Keratinocyte (primary cell): ENCODE results near the gene SSR3. TPM values are rescaled to one million over a fixed set of nuclear protein-coding genes. Genes with fewer than 3 reads are reported as not detected.
"Not testable (repeated sequence)": the region's sequence is repeated elsewhere in the genome, so short reads cannot be mapped to it uniquely, and the experiment has no call there.

Experiments
- DNase-seq: peaks from one replicate; pipeline ENCODE4 v3.0.0-alpha.2; 2011; ENCODE audit warnings: low read depth, missing footprints, low spot score
- FAIRE-seq: peaks from 2 replicates; lab custom pipeline; 2011; peaks lifted over from hg19 to GRCh38; lab: Jason Lieb, UNC
- H2AFZ ChIP-seq: 2 replicates; pipeline ENCODE4 v1.6.0; 2012; ENCODE audit warnings: low read length, control low read depth, inconsistent platforms; ENCODE audit not compliant: control insufficient read depth
- H3K27ac ChIP-seq: 2 replicates; pipeline ENCODE4 v1.5.1; 2011; ENCODE audit warnings: low read length; ENCODE audit not compliant: control insufficient read depth, insufficient read depth
- H3K27me3 ChIP-seq: 3 replicates; pipeline ENCODE4 v1.6.0; 2011; ENCODE audit warnings: low read length; ENCODE audit not compliant: control insufficient read depth, insufficient read depth; ENCODE audit errors: extremely low read depth
- H3K36me3 ChIP-seq, 2 experiments: 2 replicates in 1 of 2; 3 replicates in 1 of 2; pipeline ENCODE4 v1.5.1; 2011; ENCODE audit warnings: low read length in 2 of 2, mild to moderate bottlenecking in 1 of 2; ENCODE audit not compliant: control insufficient read depth in 2 of 2, insufficient read depth in 2 of 2; ENCODE audit errors: extremely low read depth in 1 of 2
- H3K4me1 ChIP-seq: 3 replicates; pipeline ENCODE4 v1.5.1; 2011; ENCODE audit warnings: low read length; ENCODE audit not compliant: control insufficient read depth, insufficient read depth; ENCODE audit errors: extremely low read depth
- H3K4me2 ChIP-seq: 3 replicates; pipeline ENCODE4 v1.6.0; 2011; ENCODE audit warnings: low read depth, low read length; ENCODE audit not compliant: control insufficient read depth, insufficient read depth; ENCODE audit errors: extremely low read depth
- H3K4me3 ChIP-seq, 3 experiments: fragments of 200-600 bp in 1 of 3; sonication (generic) in 1 of 3; 2 replicates in 2 of 3; 3 replicates in 1 of 3; pipeline ENCODE4 v1.5.1; 2011 to 2016; ENCODE audit warnings: low read length in 3 of 3, mild to moderate bottlenecking in 3 of 3, control low read depth in 2 of 3, inconsistent platforms in 1 of 3, low read depth in 1 of 3, mixed read lengths in 1 of 3, mixed run types in 1 of 3, moderate library complexity in 1 of 3; ENCODE audit not compliant: control insufficient read depth in 2 of 3, insufficient read depth in 2 of 3; ENCODE audit errors: extremely low read depth in 1 of 3
- H3K79me2 ChIP-seq: 2 replicates; pipeline ENCODE4 v1.6.0; 2012; ENCODE audit warnings: low read length; ENCODE audit not compliant: control insufficient read depth, insufficient read depth
- H3K9ac ChIP-seq: 3 replicates; pipeline ENCODE4 v1.6.0; 2011; ENCODE audit warnings: low read length; ENCODE audit not compliant: control insufficient read depth, insufficient read depth; ENCODE audit errors: extremely low read depth
- H3K9me1 ChIP-seq: 3 replicates; pipeline ENCODE4 v1.6.0; 2011; ENCODE audit warnings: low read length; ENCODE audit not compliant: control insufficient read depth, insufficient read depth; ENCODE audit errors: extremely low read depth
- H3K9me3 ChIP-seq: 2 replicates; pipeline ENCODE4 v1.5.1; 2012; ENCODE audit warnings: low read depth, low read length; ENCODE audit not compliant: control insufficient read depth
- H4K20me1 ChIP-seq: 3 replicates; pipeline ENCODE4 v1.6.0; 2011; ENCODE audit warnings: low read length; ENCODE audit not compliant: control insufficient read depth, insufficient read depth; ENCODE audit errors: extremely low read depth
- EZH2 ChIP-seq: IDR thresholded peaks from one replicate; pipeline ENCODE4 v1.6.1; 2012; ENCODE audit warnings: inconsistent platforms, mild to moderate bottlenecking, low read length, moderate library complexity
- dilution Hi-C: fragments of 300-500 bp; cut with MboI; formaldehyde crosslinking; loops from one replicate; pipeline ENCODE4 v1.7.0; 2020; ENCODE audit warnings: low sequenced_read_pairs; ENCODE audit not compliant: extremely low pct_ligation_motif_present
- polyA plus RNA-seq, 5 experiments: library from polyadenylated mRNA; depleted of rRNA in 3 of 5; stranded (reverse) in 3 of 5; stranded (forward) in 1 of 5; unstranded in 1 of 5; fragments of >200 nt; gene quantifications; 1 replicate in 1 of 5; 2 replicates in 3 of 5; 3 replicates in 1 of 5; pipeline versions ENCODE4 v1.2.1 to v1.2.3, GENCODE V29; 2011 to 2012; ENCODE audit warnings: missing spikeins in 2 of 5, low read depth in 1 of 5, low replicate concordance in 1 of 5
- TF ChIP-seq, protein P1 (sequence below), 3 experiments: IDR thresholded peaks in 1 of 3; conservative IDR thresholded peaks in 1 of 3; optimal IDR thresholded peaks in 1 of 3; 2 replicates in 2 of 3; 3 replicates in 1 of 3; pipeline versions ENCODE3 to v1.5.1; 2011; ENCODE audit warnings: low read length in 3 of 3, mild to moderate bottlenecking in 3 of 3, moderate library complexity in 2 of 3, control low read depth in 1 of 3, inconsistent platforms in 1 of 3; ENCODE audit not compliant: insufficient read depth in 2 of 3; ENCODE audit errors: extremely low read depth in 1 of 3

SSR3 gene
- polyA plus RNA-seq, 1 donor (not counting 4 experiments of a cell fraction or from before 2014, with no cell fraction given) = 378 TPM

DNA sequence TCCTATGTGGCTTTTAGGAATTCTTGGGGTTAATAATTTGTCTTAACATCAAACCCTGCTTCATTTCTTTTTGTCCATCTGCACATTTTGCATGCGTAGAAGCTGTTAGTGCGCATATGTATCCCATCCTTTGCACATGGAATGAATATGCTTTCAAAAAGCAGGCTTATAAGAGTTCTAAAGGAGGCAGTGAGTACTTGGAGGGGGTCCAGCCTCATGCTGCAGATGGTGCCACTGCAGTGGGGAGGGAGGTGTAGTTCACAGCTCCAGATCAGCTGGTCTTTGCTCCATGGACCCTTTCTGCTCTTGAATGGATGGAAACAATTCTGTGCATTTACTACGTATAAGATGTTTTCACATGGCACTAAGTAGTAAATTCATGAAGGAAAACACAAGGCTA lies 20.7 kb upstream of the SSR3 start:
- no peak for FAIRE-seq

DNA sequence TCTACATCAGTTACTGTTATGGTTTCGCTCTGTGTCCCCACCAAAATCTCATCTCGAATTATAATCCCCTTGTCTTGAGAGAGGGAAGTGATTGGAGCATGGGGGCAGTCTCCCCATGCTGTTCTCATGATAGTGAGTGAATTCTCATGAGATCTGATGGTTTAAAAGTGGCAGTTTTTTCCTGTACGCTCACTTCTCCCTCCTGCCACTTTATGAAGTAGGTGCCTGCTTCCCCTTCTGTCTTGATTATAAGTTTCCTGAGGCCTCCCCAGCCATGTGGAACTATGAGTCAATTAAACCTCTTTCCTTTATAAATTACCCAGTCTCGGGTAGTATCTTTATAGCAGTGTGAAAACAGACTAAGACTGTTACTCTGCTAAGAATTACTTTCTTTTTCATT lies 15.0 kb upstream of the SSR3 start:
- H3K79me2 ChIP-seq, H3K4me2 ChIP-seq, H3K36me3 ChIP-seq, H4K20me1 ChIP-seq, H3K9me3 ChIP-seq, H3K27me3 ChIP-seq, H3K4me1 ChIP-seq, H3K9me1 ChIP-seq, H3K4me3 ChIP-seq, DNase-seq, H3K9ac ChIP-seq, H3K27ac ChIP-seq, H2AFZ ChIP-seq, FAIRE-seq, dilution Hi-C loops: not testable (repeated sequence)

More for the DNA sequence above, 20.7 kb upstream of the SSR3 start:
- no peak overlapping the region for H3K27ac ChIP-seq
- no peak overlapping the region for H3K4me3 ChIP-seq
- H3K9ac ChIP-seq = no peak overlapping the region
- peaks cover 12% of the 10 kb centered on the region for H3K4me1 ChIP-seq
- DNase-seq = no peak
- no peak overlapping the region for H2AFZ ChIP-seq
- no peaks in the 10 kb centered on the region for H4K20me1 ChIP-seq
- dilution Hi-C loops = no loop called here
- H3K79me2 ChIP-seq = no peaks in the 10 kb centered on the region
- no peak for TF ChIP-seq EZH2
- TF ChIP-seq, protein P1, sequence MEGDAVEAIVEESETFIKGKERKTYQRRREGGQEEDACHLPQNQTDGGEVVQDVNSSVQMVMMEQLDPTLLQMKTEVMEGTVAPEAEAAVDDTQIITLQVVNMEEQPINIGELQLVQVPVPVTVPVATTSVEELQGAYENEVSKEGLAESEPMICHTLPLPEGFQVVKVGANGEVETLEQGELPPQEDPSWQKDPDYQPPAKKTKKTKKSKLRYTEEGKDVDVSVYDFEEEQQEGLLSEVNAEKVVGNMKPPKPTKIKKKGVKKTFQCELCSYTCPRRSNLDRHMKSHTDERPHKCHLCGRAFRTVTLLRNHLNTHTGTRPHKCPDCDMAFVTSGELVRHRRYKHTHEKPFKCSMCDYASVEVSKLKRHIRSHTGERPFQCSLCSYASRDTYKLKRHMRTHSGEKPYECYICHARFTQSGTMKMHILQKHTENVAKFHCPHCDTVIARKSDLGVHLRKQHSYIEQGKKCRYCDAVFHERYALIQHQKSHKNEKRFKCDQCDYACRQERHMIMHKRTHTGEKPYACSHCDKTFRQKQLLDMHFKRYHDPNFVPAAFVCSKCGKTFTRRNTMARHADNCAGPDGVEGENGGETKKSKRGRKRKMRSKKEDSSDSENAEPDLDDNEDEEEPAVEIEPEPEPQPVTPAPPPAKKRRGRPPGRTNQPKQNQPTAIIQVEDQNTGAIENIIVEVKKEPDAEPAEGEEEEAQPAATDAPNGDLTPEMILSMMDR (optimal IDR thresholded peaks at IDR 0.05 in 1 of 3, IDR thresholded peaks at IDR 0.05 in 1 of 3, conservative IDR thresholded peaks at IDR 0.05 in 1 of 3; ENCODE audit: extremely low read depth in 1 of 3, insufficient read depth in 2 of 3, low read length in 3 of 3) = no peak
- no peaks in the 10 kb centered on the region for H3K9me1 ChIP-seq
- H3K4me2 ChIP-seq = no peak overlapping the region
- no peaks in the 10 kb centered on the region for H3K27me3 ChIP-seq
- H3K36me3 ChIP-seq = no peaks in the 10 kb centered on the region
- H3K9me3 ChIP-seq = no peaks in the 10 kb centered on the region

DNA sequence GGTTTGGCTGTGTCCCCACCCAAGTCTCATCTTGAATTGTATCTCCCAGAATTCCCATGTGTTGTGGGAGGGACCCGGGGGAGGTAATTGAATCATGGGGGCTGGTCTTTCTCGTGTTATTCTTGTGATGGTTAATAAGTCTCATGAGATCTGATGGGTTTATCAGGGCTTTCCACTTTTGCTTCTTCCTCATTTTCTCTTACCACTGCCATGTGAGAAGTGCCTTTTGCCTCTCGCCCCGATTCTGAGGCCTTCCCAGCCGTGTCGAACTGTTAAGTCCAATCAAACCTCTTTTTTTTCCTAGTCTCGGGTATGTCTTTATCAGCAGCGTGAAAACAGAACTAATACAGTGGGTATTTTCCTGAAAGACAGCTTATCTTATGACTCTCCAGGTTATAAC lies 14.1 kb upstream of the SSR3 start:
- H3K9me3 ChIP-seq, DNase-seq, H3K4me1 ChIP-seq, H3K9ac ChIP-seq, H3K9me1 ChIP-seq, H3K27me3 ChIP-seq, FAIRE-seq, H2AFZ ChIP-seq, dilution Hi-C loops, H3K27ac ChIP-seq, H3K79me2 ChIP-seq, H3K4me3 ChIP-seq, H4K20me1 ChIP-seq, H3K36me3 ChIP-seq, H3K4me2 ChIP-seq: not testable (repeated sequence)
